ENCODE data around the gene SLC25A39.

DNA sequence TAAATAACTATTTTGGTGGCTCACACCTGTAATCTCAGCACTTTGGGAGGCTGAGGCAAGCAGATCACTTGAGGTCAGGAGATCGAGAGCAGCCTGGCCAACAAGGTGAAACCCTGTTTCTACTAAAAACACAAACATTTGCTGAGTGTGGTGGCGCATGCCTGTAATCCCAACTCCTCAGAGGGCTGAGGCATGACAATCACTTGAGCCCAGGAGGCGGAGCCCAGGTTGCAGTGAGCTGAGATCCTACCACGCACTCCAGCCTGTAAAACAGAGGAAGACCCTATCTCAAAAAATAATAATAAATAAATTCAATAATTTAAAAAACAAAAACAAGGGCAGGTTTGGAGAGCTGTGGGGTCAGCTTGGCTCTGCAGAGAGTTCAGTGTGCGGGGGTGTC is 51.0 kb downstream of the SLC25A39 start:
- TF ChIP-seq, protein P1, sequence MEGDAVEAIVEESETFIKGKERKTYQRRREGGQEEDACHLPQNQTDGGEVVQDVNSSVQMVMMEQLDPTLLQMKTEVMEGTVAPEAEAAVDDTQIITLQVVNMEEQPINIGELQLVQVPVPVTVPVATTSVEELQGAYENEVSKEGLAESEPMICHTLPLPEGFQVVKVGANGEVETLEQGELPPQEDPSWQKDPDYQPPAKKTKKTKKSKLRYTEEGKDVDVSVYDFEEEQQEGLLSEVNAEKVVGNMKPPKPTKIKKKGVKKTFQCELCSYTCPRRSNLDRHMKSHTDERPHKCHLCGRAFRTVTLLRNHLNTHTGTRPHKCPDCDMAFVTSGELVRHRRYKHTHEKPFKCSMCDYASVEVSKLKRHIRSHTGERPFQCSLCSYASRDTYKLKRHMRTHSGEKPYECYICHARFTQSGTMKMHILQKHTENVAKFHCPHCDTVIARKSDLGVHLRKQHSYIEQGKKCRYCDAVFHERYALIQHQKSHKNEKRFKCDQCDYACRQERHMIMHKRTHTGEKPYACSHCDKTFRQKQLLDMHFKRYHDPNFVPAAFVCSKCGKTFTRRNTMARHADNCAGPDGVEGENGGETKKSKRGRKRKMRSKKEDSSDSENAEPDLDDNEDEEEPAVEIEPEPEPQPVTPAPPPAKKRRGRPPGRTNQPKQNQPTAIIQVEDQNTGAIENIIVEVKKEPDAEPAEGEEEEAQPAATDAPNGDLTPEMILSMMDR (IDR thresholded peaks at IDR 0.05), result no peak
- TF ChIP-seq POLR2A (IDR thresholded peaks at IDR 0.05), result no peak
- no peak for TF ChIP-seq POLR2AphosphoS5 (IDR thresholded peaks at IDR 0.05)
